Activated CD8-positive, alpha-beta T cell treated with anti-CD3 and anti-CD28 coated beads, Interleukin-2, amount 10 ng/mL, durations not matched to agents 7 days and 5 days (primary cell): ENCODE data around the gene CLHC1. TPM values are rescaled to one million over a fixed set of nuclear protein-coding genes. Genes with fewer than 3 reads are reported as not detected.

Source experiments
- ATAC-seq: fragments of 150-1000 bp; cut with Tn5 transposase; one replicate; pipeline ENCODE4 v1.10.0; 2021; ENCODE audit warnings: moderate library complexity
- CTCF ChIA-PET: fragments of 350-600 bp; sonication (Branson Sonifier 250); formaldehyde crosslinking; loops from one replicate; lab custom pipeline; 2021; ENCODE audit warnings: antibody characterized with exemption; lab: Charles Lee
- POLR2A ChIA-PET: fragments of 350-600 bp; sonication (Branson Sonifier 250); formaldehyde crosslinking; loops from one replicate; lab custom pipeline; 2021; ENCODE audit warnings: antibody characterized with exemption; lab: Charles Lee
- DNase-seq: peaks from one replicate; pipeline ENCODE4 v3.0.0-alpha.2; 2020
- H3K27ac Mint-ChIP-seq: one replicate; pipeline ENCODE4 v1.8.0; 2021; ENCODE audit warnings: mild to moderate bottlenecking, mixed read lengths
- H3K27me3 Mint-ChIP-seq: one replicate; pipeline ENCODE4 v1.8.0; 2021; ENCODE audit warnings: low read depth, mixed read lengths
- H3K36me3 Mint-ChIP-seq: one replicate; pipeline ENCODE4 v1.8.0; 2021; ENCODE audit warnings: low read depth, mixed read lengths
- H3K4me1 Mint-ChIP-seq: one replicate; pipeline ENCODE4 v1.8.0; 2021; ENCODE audit warnings: low read depth, mixed read lengths
- H3K4me3 Mint-ChIP-seq: one replicate; pipeline ENCODE4 v1.8.0; 2021; ENCODE audit warnings: mild to moderate bottlenecking, mixed read lengths
- H3K9me3 Mint-ChIP-seq: one replicate; pipeline ENCODE4 v1.8.0; 2022; ENCODE audit warnings: mixed read lengths; ENCODE audit not compliant: insufficient read depth
- total RNA-seq, 2 experiments: library from RNA; stranded (reverse); gene quantifications; one replicate each; pipeline ENCODE4 v1.2.3, GENCODE V29; 2021

Gene CLHC1
- total RNA-seq, 2 experiments from 2014 or later, result 6.3 to 8.5 TPM

DNA sequence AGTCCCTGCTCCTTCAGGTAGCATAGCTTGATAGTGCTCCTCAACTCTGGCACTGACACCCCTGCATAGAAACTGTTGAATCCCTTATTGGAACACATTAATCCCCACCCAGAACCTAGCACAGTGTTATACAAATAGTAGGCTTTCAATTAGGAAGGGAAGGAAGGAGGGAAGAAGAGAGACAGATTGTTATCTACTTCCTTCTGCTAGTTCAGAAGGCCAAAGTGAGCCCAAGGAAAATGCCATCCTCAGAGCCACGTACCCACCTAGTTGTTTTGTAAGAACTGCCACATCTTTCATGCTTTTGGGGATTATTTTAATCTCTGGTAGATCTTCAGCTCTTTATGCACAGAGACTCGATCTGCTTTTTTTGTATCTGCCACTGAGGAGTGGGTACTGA, 75.1 kb downstream of the CLHC1 start:
- Mint-ChIP-seq H3K27ac (no peak overlapping the region), H3K4me1 (peaks cover 2% of the 10 kb centered on the region), H3K9me3 (no peaks in the 10 kb centered on the region), H3K36me3 (no peaks in the 10 kb centered on the region), H3K27me3 (no peaks in the 10 kb centered on the region), H3K4me3 (no peak overlapping the region)
- ATAC-seq (no peak), DNase-seq (no peak)
- CTCF ChIA-PET, result interaction anchor here (2.1 kb wide), 1 partner anchor 12 kb away, joined by 8 read pairs; no protein-coding TSS in a partner anchor
- POLR2A ChIA-PET, result no interaction called here

DNA sequence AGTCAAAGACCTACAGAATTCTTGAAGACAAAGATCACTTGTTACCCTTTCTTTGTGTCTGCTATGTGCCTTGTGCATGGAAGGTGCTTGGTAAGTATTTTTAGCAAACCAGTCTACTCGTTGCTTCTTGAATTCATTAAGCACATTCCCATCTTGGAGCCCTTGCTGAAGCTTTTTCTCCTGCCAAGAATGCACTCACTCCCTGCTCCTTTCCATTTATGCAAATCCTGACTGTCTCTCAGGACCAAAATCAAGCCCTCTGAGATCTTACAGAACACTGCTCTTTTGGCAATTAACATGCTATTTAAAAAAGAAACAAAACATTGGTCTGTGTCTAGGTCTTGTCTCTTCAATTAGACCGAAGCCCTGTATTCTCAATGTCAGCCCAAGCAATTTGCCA, 75.8 kb downstream of the CLHC1 start:
- Mint-ChIP-seq H3K27me3 (no peaks in the 10 kb centered on the region), H3K27ac (no peak overlapping the region), H3K9me3 (no peaks in the 10 kb centered on the region), H3K36me3 (no peaks in the 10 kb centered on the region), H3K4me3 (no peak overlapping the region), H3K4me1 (peaks cover 2% of the 10 kb centered on the region)
- CTCF ChIA-PET, result interaction anchor here (1.7 kb wide), 1 partner anchor 12 kb away, joined by 8 read pairs; no protein-coding TSS in a partner anchor
- POLR2A ChIA-PET, result no interaction called here
- ATAC-seq (no peak), DNase-seq (no peak)

DNA sequence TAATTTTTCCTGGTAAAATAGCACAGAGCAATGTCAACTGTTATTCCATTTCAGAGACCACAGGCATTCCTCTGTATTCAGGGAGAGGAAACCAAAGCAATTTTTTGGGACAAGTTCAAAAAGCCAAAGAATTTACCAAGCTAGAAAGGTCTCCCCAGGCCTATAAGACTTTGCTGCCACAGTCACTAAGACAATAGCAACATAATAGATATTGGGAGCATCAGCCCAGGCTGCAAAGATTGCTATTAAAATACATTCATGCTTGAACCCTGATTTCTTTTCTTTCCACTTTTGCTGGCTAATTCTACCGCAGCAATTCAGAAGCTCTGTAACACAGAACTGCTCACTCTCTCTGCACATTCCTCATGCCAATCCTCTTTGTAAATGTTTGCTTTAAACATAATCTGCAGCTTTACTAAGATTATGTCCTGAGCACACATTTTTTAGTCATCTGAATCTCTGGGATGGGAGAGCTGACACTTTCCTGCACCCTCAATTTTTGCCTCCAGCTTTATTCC, 76.3 kb downstream of the CLHC1 start:
- Mint-ChIP-seq H3K4me3 (no peak overlapping the region), H3K4me1 (peaks cover 2% of the 10 kb centered on the region), H3K36me3 (no peaks in the 10 kb centered on the region), H3K27me3 (no peaks in the 10 kb centered on the region), H3K27ac (no peak overlapping the region), H3K9me3 (no peaks in the 10 kb centered on the region)
- DNase-seq (no peak), ATAC-seq (no peak)
- ChIA-PET POLR2A (no interaction called here), CTCF (interaction anchor here (0.5 to 1.7 kb wide), 2 partner anchors 11 to 12 kb away, joined by 3 to 8 read pairs; no protein-coding TSS in a partner anchor)

GRCh38 chr2:55155206-55155605, 76.9 kb downstream of the CLHC1 start:
- Mint-ChIP-seq H3K4me1 (peaks cover 2% of the 10 kb centered on the region), H3K27ac (no peak overlapping the region), H3K9me3 (no peaks in the 10 kb centered on the region), H3K4me3 (no peak overlapping the region), H3K36me3 (no peaks in the 10 kb centered on the region), H3K27me3 (no peaks in the 10 kb centered on the region)
- no peak for DNase-seq
- ChIA-PET POLR2A (no interaction called here), CTCF (interaction anchor here (0.5 to 1.7 kb wide), 2 partner anchors 11 to 13 kb away, joined by 3 to 8 read pairs; no protein-coding TSS in a partner anchor)
- ATAC-seq, result no peak

DNA sequence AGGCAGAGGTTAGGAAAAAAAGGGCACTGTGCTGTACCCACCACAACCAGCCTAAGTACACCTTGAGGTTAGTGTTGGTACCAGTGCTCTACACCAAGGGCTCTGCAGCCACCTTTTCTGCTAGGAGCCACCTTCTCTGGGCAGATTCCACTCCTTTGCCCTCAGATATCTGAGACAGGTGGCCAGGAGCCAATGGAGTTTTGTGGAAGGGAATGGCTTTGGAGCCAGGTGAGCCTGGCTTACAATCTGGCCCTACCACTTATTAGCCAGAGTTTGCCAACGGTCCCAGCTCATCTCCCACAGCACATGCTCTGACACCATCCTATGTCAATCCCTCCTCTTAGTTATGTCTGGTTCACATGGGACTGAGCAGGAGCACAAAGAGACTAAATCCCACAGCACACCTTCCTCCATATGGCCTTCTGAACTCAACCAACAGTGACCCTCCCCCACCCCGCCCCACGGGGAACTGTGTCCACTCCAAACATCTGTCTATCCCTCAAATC, 77.5 kb downstream of the CLHC1 start:
- no peaks in the 10 kb centered on the region for H3K36me3 Mint-ChIP-seq
- POLR2A ChIA-PET, result no interaction called here
- H3K4me3 Mint-ChIP-seq, result no peak overlapping the region
- ATAC-seq (no peak), DNase-seq (no peak)
- H3K27me3 Mint-ChIP-seq, result no peaks in the 10 kb centered on the region
- H3K9me3 Mint-ChIP-seq, result no peaks in the 10 kb centered on the region
- H3K4me1 Mint-ChIP-seq, result peaks cover 2% of the 10 kb centered on the region
- CTCF ChIA-PET, result interaction anchor here (1.3 to 1.7 kb wide), 2 partner anchors 13 to 140 kb away, joined by 3 to 8 read pairs; no protein-coding TSS in a partner anchor
- peak overlapping the region; percentile 36 for H3K27ac Mint-ChIP-seq

- Mint-ChIP-seq H3K27ac (no peak overlapping the region), H3K27me3 (no peaks in the 10 kb centered on the region), H3K36me3 (no peaks in the 10 kb centered on the region), H3K4me3 (no peak overlapping the region), H3K9me3 (no peaks in the 10 kb centered on the region), H3K4me1 (peaks cover 2% of the 10 kb centered on the region)
- CTCF ChIA-PET, result interaction anchor here (1.3 kb wide), 1 partner anchor 139 kb away, joined by 3 read pairs; no protein-coding TSS in a partner anchor
- POLR2A ChIA-PET, result no interaction called here
- no peak for DNase-seq
- ATAC-seq, result no peak
Measured at GRCh38 chr2:55153584-55154299, 78.4 kb downstream of the CLHC1 start.

DNA sequence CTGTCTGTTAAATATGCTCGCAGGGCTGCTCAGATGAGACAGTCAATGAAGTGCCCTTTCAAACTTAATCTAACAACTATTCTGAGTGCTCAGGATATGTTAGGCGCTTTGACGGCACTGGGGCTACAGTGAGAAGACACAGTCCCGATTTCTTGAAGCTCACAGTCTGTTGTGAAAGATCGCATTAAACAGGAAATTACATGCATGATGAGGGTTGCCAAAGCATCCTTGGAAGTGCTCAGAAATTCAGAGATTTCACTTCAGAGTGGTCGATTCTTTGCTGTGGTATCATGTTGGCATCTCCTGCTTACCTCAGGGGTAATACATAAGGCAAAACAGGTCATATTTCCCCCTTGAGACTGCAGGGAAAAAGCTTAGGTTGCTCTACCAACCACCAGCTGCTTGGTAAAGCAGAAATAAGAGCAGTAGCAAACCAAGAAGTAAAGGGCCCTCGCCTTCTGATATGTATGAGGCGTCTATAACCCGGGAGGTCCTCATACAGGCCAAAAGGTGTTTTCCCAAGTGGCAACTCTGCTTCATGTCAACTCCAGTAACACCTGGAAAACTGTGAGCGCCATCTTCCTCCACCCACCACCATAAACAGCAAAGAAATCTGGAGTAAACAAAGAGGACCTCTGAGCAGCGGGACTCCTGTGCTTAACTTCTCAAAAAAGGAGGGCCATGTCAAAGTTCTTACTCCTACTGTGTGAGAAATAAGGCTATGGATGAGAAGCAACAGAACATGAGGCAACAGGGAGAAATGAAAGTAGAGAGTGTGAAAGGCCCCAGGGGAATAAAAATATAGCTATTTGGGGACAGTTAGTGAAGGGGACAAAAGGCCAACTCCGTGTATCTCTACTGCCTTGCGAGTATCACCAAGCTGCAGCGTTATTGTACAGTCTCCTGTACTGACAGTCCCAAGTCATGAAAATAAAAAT, 79.3 kb downstream of the CLHC1 start:
- Mint-ChIP-seq H3K4me3 (no peak overlapping the region), H3K4me1 (peaks cover 2% of the 10 kb centered on the region), H3K36me3 (no peaks in the 10 kb centered on the region), H3K27me3 (no peaks in the 10 kb centered on the region), H3K9me3 (no peaks in the 10 kb centered on the region), H3K27ac (no peak overlapping the region)
- ChIA-PET CTCF (interaction anchor here (1.0 kb wide), 1 partner anchor 15 kb away, joined by 4 read pairs; no protein-coding TSS in a partner anchor), POLR2A (no interaction called here)
- ATAC-seq (no peak), DNase-seq (no peak)

GRCh38 chr2:55151733-55152433, 80.2 kb downstream of the CLHC1 start:
- DNase-seq, result no peak
- no peaks in the 10 kb centered on the region for H3K27me3 Mint-ChIP-seq
- H3K4me3 Mint-ChIP-seq, result no peak overlapping the region
- H3K9me3 Mint-ChIP-seq, result no peaks in the 10 kb centered on the region
- H3K27ac Mint-ChIP-seq, result no peak overlapping the region
- ATAC-seq, result no peak
- ChIA-PET CTCF (interaction anchor here (0.8 to 1.0 kb wide), 2 partner anchors 16 to 50 kb away, joined by 3 to 4 read pairs; no protein-coding TSS in a partner anchor), POLR2A (no interaction called here)
- H3K36me3 Mint-ChIP-seq, result no peaks in the 10 kb centered on the region
- peaks cover 1% of the 10 kb centered on the region for H3K4me1 Mint-ChIP-seq

- ChIA-PET CTCF (interaction anchor here (0.8 to 1.2 kb wide), 3 partner anchors 9 to 49 kb away, joined by 3 read pairs; no protein-coding TSS in a partner anchor), POLR2A (no interaction called here)
- H3K4me3 Mint-ChIP-seq, result no peak overlapping the region
- H3K9me3 Mint-ChIP-seq, result no peaks in the 10 kb centered on the region
- H3K27ac Mint-ChIP-seq, result no peak overlapping the region
- H3K36me3 Mint-ChIP-seq, result no peaks in the 10 kb centered on the region
- no peaks in the 10 kb centered on the region for H3K27me3 Mint-ChIP-seq
- no peaks in the 10 kb centered on the region for H3K4me1 Mint-ChIP-seq
- ATAC-seq, result no peak
- DNase-seq, result no peak
Measured at GRCh38 chr2:55150834-55151233, 81.3 kb downstream of the CLHC1 start.

- H3K27me3 Mint-ChIP-seq, result no peaks in the 10 kb centered on the region
- no peak overlapping the region for H3K4me3 Mint-ChIP-seq
- ChIA-PET POLR2A (no interaction called here), CTCF (no interaction called here)
- H3K9me3 Mint-ChIP-seq, result no peaks in the 10 kb centered on the region
- H3K27ac Mint-ChIP-seq, result no peak overlapping the region
- H3K36me3 Mint-ChIP-seq, result no peaks in the 10 kb centered on the region
- ATAC-seq (no peak), DNase-seq (no peak)
- no peaks in the 10 kb centered on the region for H3K4me1 Mint-ChIP-seq
Measured at GRCh38 chr2:55148269-55148668, 83.8 kb downstream of the CLHC1 start.

DNA sequence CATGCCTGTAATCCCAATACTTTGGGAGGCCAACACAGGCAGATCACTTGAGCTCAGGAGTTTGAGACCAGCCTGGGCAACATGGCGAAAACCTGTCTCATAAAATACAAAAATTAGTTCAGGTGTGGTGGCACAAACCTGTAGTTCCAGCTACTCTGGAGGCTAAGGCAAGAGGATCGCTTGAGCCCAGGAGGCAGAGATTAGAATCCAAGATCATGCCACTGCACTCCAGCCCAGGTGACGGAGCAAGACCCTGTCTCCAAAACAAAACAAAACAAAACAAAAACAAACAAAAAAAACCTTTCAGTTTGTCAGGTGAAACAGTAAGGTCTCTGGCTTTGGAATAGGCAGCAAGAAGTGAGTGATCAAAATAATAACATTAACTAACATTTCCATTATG, 84.6 kb downstream of the CLHC1 start:
- no peak for ATAC-seq
- ChIA-PET CTCF (no interaction called here), POLR2A (no interaction called here)
- Mint-ChIP-seq H3K36me3 (no peaks in the 10 kb centered on the region), H3K27me3 (no peaks in the 10 kb centered on the region), H3K9me3 (no peaks in the 10 kb centered on the region), H3K4me1 (peaks cover 2% of the 10 kb centered on the region), H3K27ac (no peak overlapping the region), H3K4me3 (no peak overlapping the region)
- DNase-seq, result no peak
